Measurements from ENCODE around the gene TUBGCP2. TPM values are rescaled to one million over a fixed set of nuclear protein-coding genes. Genes with fewer than 3 reads are reported as not detected.
"Not testable (repeated sequence)": the region's sequence is repeated elsewhere in the genome, so short reads cannot be mapped to it uniquely, and the experiment has no call there.

Gene TUBGCP2
- total RNA-seq, 1 donor from 2014 or later, result 76.0 TPM

DNA sequence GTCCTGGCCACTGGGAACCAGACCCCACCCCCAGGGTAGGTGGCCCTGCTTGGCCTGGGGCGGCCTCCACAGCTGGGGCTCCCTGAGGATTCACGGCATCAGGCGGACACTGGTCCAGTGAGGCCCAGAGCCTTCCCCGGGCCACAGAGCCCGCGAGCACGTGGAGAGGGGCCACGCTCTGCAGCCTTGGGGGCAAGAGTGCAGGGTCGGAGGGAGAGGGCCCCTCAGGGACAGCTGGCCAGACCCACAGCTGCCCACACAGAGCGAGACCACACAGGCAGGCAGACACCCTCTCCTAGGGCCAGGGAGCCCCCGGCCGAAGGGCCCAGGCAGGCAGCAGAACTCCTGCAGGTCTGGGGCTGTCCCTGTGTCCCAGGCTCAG, 60.3 kb downstream of the TUBGCP2 start:
- DNase-seq (ENCODE audit: low read depth), result no peak

DNA sequence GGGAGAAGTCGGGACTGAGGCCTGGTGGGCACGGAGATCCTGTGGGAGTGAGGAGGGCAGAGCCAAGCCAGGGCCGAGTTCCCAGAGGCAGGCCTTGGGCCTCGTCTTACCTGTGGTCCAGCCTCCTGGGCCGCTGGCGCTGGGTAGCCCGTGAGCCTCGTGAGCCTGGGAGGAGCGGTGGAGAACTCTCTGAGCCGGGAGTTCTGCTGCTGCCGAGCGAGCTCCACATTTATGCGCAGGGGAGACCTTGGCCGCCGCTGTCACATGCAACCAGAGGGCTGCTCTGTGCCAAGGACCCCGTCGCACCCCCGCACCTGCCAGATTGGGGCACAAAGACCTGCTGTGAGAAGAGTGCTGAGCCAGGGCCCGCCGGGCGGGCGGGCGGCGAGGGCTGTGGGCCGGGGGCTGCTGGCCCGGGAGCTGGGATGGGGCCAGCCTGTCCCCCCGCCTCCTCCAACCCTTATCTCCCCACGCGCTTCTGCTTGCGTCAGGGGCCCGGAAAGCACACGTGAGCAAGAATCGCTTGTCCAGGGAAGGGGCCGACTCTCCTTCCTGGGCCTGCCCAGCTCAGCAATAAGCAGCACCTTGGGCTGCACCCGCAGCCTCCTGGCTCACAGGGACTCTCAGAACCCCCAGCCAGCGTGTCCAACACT, 60.9 kb downstream of the TUBGCP2 start:
- DNase-seq (ENCODE audit: low read depth), result no peak

DNA sequence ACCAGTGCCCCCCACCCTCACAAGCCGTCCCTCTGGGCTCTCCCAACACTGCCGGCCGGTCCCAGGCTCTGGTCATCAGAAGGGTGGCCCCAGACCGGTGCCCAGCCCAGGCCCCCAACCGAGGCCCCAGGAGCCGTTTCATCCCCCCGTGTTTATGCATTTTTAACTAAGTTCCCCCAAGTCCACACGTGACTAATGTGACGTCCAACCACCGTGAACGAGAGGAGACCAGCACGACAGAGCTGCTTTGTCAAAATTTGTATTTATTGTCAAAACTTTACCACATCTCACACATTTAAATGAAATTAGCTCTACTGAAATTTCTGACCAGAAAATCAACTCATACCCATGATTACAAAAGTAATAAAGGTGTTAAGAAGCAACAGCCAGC, 62.4 kb downstream of the TUBGCP2 start:
- no peak for DNase-seq (ENCODE audit: low read depth)

DNA sequence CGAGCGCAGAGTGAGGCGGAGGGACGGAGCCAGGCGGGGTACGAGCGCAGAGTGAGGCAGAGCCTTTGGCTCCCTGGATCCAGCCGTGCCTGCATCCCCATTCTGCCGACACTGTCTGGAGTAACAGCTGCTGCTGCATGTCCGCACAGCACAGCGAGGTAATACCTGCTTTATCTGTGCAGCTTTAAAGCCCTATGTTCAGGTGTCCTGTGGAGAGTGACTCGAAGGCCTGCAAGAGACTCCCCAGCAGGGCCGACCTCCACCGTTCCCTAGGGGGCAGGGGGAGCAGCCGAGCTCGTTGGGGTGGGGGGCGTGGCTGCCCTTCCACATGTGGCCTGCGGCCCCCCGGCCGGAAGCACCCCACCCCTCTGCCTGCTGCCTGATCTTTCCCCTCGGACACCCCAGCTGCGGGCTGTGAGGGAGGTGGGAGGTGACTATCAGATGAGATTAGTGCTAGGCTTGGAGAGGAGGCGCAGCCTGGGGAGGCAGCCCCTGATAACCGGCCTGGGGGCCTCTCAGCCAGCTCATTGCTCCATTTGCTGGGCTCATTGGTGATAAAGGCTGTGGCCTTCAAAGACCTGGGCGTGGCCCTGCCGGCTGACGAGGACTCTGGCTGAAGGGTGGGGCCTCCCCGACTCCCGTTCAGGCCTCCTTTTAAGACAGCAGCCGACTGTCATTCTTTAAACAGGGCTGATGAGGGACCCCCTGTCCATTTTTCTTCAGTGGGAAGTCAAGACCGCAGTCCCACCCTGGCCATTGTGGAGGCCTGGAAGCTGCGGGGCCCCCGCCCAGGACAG, 63.0 kb downstream of the TUBGCP2 start:
- no peak for DNase-seq (ENCODE audit: low read depth)

DNA sequence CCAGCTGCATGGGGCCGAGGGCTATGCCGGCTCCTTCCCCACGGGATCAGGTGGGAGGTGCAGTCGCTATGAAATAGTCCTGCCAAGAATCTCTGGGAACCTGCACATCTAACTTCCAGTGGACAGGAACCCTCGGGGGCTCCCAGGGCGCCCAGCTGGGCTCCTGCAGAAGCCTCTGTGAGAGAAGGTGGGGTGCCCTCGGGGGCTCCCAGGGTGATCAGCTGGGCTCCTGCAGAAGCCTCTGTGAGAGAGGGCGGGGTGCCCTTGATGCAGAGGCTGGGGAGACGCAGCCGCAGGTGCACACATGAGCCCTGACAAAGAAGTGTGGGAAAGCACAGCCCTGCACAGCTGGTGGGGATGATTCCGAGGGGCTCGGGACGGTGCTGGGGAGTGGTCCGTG, 65.1 kb downstream of the TUBGCP2 start:
- no peak for DNase-seq (ENCODE audit: low read depth)

DNA sequence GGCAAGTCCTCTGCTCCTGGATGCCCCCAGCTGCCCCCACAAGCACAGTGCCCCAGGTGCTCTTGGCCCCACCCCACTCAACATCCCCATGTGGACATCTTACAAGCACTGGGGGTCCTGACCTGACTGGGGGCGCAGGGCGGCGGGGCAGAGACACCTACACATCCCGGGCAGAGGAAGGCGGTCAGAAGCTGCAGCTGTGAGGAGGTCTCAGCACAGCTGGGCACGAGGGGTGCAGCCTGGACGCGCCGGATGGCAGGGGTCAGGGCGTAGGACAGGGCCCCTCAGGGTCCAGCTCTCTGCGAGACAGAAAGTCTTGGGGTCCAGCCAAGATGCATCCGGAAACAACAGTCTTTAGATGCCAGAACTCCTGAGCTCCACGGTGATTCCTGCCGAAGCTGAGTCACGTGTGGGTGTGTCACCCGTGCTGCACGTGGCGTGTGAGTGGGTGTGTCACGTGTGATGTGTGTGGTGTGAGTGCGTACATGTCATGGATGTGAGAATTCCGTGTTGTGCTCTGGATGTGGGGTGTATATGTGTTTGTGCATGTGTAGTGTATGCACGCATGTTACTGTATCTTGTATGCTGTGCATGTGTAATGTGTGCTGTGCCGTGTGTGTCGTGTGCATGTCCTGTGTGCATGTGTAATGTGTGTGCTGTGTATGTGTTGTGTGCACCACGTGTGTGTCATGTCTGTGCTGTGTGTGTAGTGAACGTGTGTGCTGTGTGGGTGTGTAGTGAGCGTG, 65.9 kb downstream of the TUBGCP2 start:
- DNase-seq (ENCODE audit: low read depth), result no peak

DNA sequence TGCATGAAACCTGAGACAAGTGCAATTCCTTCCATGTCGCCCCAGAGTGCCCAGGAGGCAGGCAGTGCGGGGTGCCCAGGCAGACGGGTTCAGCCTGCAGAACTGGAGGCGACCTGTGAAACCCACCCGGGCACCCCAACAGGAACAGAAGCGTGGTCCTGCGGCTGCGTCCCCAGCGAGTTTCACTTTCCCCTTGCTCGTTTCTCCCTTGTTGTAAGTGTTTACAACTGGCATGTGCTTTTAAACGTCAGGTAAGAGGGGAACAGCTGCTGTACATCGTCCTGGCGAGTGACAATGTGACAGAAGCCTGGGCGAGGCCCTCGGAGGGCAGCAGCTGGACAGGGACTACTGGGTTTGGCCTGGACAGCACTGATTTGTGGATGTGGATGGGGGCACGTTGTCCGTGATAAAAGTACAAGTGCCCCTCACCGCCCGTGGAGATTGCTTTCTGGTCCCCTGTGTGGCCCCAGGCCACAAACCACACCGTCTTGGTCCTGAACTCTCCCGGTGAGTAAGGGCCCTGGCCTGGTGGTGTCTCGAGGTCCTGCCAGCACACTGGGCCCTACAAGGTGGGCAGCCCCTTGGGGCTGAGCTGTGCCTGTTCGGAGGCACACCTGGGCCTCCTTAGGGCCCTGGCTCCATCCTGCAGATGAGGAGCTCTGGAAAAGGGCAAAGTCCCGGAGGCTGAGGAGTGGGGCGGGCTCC, 67.0 kb downstream of the TUBGCP2 start:
- no peak for DNase-seq (ENCODE audit: low read depth)

DNA sequence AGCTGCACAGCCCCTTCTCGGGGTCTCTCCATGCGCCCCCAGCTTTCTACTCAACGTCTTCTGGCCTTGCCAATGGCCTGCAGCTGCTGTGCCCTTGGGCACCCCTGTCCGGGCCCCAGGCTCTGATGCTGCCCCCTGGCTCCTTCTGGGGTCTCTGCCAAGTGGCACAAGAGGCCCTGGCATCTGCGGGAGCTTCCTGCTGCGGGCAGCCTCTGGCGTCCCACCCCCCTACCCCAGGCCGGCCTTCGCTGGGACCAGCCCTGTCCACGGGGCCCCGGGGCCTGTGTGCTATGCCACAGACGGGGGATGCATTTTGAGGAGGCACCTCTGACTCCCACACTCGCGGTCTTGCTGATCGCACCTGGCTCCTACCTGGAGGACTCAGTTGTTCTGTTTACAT, 68.7 kb downstream of the TUBGCP2 start:
- no peak for DNase-seq (ENCODE audit: low read depth)

DNA sequence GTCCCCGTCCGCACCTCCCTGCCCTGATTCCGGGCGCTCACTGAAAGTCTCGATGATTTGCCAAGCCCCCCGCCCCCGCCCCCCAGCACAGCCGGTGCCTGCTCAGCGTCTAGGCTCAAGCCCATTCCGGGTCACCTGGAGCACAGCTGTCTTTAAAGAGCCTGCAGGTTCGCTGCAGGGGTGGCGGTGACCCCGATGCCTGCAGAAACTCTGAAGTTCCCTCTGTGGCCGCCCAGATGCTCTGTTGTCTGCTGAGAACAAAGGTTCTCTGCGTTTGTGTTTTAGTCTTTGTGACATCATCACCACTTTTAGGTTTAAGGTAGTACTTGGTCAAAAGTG, 70.2 kb downstream of the TUBGCP2 start:
- no peak for DNase-seq (ENCODE audit: low read depth)

DNA sequence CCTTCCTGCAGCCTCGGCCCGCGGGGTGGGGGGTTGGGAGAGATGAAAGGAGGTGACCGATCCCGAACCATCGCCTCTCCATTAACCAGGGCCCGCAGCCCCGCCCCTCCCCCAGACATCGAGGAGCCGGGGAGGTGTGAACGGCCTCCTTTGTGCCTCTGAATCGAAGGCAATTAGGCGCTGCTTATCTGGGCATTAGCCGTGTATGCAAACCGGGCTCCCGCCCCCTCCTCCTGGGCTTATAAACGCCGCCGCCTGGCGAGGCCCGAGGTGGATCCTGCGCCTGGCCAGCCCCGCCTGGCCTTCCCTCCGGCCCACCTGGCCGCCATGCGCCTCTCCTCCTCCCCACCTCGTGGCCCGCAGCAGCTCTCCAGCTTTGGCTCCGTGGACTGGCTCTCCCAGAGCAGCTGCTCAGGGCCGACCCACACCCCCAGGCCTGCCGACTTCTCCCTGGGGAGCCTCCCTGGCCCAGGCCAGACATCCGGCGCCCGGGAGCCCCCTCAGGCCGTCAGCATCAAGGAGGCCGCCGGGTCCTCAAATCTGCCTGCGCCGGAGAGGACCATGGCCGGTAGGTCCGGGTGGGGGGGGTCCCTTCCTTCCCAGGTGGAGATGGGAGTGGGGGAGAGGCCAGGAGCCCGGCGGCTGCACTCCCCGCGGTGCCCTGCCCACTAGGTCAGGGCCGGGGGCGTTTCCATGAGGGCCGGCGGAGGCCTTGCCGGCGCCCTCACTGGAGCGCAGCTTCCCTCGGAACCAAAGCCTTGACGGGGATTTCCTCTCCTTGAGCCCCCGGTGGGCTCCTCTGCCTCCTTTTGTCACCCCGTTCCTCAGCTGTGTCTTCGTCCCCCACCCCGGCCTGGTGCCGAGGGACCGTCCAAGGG, 70.8 kb downstream of the TUBGCP2 start, which contains the start of gene VENTX:
VENTX (plus strand) TSS at position 268 of the 878 bp plus-strand sequence; CDS start at position 328, 60 bp downstream.
- DNase-seq (ENCODE audit: low read depth), result no peak

DNA sequence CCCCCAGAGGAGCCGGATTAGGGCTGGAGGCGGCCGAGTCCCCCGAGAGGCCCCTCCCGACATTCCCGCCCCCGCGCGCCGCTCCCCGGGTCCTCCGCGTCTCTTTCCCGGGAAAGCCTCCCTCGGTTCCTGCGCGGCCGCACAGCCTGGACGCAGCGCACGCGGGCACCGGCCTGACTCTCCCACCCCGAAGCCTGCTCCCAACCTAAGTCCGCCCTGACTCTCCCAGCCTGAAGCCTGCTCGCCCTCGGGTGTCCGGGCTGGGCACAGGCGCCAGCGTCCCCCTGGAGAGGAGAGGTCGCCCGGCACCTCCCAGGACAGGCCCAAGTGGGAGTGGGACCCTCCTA, 71.5 kb downstream of the TUBGCP2 start:
- no peak for DNase-seq (ENCODE audit: low read depth)

DNA sequence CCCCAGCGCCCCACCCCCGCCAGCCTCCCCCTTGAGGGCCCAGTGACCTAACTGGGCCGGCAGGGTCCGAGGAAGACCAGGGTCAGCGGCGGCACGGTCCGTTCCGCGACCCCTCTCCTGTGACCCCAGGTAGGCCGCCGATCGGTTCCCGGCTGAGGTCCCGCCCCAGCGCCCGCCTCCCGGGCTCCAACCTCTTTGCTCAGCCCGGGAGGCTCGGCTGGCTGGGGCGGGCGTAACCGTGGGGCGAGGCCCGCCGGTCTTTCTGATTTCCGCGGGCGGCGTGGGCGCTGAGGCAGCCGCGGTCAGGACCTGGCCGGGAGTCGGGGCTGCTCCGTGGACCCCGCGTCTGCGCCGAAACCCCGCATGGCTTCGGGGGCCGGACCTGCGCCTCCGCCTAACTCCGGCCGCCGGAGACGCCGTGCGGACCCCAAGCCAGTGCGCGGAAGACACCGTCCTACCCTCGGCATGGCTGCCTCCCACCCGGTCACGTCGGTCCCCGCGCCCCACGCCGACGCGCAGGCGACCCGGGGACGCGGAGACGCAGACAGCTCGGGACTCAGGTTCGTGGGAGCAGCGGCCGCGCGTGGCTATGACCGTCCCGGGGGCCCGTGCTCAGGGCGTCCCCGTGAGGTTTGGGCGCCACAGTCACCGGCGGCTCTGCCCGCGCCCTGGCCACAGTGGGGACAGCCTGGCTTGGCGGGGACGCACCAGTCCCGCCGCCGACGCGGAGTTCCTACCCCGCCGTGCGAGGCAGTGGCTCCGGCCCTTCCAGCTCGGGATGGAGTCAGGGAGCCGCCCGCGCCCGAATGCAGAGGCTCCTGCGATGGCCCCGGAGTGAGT, 72.1 kb downstream of the TUBGCP2 start:
- no peak for DNase-seq (ENCODE audit: low read depth)

DNA sequence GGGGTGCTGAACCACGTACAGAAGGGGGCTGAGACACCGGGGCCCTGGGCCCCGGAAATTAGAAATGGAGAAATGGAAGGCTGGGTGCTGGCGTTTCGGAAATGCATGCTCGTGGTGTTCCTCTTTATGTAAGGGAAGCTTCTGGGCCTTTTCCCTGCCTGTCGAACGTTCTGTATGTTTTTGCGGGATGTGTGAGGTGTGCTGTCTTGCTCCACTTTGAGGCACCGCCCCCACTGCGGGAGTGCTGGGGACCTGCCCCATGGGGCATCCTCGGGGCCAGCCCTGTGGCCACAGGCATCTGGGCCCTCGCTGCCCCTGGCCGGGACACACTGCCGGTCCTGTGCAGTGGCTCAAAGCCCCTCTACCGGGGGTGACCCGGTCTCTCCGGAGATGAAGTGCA, 72.7 kb downstream of the TUBGCP2 start:
- no peak for DNase-seq (ENCODE audit: low read depth)

DNA sequence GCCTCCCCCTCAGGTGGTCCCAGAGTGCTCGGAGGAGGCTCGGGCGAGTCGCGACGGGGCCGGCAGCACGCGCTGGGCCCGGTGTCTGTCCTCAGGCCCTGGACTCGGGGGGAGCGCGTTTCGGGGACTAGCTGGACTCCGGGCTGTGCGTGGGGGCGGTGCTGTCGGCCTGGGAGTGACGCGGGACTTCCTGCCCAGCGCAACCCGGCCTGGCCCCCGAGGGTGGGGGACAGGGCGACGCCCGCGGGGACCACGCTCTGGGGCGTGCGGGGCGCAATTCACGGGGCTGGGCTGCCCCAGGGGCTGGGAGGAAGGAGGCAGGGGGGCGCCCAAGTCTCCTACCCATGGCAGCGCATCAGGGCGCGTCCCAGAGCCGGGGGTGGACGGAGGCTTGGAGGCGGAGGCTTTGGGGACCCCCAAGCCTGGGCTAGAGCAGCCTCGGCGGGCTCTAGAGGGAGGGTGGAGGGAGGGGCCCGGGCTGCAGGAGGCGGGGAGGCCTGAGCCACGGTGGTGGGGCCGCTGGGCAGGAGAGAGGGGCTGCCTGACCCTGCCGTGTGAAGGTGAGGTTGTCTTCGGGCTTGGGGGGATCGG, 73.3 kb downstream of the TUBGCP2 start:
- DNase-seq (ENCODE audit: low read depth), result no peak

DNA sequence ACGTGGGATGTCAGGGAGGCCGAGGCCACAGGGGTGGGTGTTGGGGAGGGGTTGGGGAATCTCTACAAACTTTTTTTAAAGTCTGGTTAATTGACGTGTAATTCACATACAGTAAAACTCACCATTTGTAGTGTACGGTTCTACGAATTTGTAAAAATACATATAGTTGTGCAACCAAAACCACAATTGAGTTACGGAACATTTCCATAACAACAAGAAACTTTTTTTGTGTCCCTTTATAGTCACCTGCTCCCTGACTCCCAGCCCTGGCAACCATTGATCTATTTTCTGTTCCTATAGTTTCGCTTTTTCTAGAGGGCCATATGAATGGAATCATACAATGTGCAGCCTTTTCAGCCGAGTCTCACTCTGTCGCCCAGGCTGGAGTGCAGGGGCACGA, 73.9 kb downstream of the TUBGCP2 start:
- not testable (repeated sequence) for DNase-seq (ENCODE audit: low read depth)

DNA sequence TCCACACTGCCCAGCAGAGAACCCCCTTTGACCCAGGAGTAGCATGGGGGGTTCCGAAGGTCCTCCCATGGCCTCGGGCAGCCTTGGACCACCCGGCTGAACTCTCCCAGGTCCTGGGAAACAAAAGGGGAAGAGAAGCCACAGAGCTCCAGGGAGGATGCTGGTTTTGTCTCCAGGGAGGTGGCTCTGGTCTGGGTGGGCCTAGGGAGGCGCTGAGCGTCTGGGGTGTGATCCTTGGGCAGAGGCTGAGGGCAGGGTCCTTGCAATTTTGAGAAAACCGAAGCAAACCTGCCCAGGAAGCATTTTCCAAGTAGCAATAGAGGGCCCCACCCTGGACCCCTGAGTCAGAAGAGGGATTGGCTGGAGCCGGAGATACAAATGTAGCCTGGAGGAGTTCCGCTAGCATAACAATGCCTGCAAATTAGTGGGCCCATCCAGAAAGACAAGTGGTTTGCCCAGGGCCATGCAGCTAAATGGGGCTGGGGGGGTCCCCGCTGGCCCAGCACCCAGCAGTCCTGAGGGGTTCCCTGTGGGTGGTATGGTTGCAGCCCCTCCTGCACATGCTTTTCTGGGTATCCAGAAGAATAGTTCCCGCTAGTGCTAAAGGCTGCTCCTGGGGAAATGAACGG, 76.6 kb downstream of the TUBGCP2 start:
- DNase-seq (ENCODE audit: low read depth), result no peak

DNA sequence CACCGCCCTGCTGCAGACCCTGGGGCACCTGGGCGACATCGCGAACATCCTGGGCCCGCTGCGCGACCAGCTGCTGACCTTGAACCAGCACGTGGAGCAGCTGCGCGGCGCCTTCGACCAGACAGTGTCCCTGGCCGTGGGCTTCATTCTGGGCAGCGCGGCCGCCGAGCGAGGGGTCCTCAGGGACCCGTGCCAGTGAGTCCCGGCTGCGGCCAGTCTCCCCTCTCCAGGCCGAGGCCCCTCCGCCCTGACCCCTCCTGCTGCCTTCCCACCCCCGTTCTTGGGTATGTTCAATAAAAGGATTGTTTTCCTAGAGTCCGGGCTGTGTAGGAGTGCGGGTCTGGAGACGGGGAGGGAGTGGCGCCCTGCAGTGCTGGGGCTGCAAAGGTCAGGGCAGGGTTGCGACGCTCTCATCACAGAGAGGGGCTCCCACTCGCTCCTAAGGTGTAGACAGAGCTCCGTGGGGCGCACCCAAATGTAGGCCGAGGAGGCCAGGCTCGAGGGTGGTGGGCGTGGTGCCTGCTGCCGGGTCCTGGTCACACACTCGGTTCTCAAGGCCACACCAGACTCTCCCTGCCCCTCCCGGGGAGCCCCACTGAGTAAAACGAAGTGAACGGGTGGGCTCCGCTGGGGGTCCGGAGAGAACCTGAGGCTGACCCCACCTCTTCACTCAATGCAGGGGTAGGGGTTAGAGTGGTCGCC, 77.3 kb downstream of the TUBGCP2 start:
- DNase-seq (ENCODE audit: low read depth), result no peak

DNA sequence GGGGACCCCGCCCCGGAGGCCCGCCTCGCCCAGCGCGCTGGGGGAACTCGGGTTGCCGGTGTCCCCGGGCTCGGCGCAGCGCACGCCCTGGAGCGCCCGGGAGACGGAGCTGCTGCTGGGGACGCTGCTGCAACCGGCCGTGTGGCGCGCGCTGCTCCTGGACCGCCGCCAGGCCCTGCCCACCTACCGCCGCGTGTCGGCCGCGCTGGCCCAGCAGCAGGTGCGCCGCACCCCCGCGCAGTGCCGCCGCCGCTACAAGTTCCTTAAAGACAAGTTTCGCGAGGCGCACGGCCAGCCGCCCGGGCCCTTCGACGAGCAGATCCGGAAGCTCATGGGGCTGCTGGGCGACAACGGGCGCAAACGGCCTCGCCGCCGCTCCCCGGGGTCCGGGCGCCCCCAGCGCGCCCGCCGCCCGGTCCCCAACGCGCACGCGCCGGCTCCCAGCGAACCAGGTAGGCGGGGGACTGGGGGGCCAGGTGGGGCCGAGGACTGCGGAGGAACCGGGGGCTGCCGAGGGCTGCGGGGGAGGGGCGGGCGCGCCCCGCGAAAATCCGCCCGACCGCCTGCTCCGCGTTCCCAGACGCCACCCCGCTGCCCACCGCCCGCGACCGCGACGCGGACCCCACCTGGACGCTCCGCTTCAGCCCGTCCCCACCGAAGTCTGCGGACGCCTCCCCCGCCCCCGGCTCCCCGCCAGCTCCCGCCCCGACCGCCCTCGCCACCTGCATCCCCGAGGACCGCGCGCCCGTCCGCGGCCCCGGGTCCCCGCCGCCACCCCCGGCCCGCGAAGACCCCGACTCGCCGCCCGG, 78.1 kb downstream of the TUBGCP2 start:
- no peak for DNase-seq (ENCODE audit: low read depth)

Data from renal cortical epithelial cell (primary cell).